ENCODE measurements around the gene DMXL1.
"Not testable (repeated sequence)": the region's sequence is repeated elsewhere in the genome, so short reads cannot be mapped to it uniquely, and the experiment has no call there.

Gene DMXL1

DNA sequence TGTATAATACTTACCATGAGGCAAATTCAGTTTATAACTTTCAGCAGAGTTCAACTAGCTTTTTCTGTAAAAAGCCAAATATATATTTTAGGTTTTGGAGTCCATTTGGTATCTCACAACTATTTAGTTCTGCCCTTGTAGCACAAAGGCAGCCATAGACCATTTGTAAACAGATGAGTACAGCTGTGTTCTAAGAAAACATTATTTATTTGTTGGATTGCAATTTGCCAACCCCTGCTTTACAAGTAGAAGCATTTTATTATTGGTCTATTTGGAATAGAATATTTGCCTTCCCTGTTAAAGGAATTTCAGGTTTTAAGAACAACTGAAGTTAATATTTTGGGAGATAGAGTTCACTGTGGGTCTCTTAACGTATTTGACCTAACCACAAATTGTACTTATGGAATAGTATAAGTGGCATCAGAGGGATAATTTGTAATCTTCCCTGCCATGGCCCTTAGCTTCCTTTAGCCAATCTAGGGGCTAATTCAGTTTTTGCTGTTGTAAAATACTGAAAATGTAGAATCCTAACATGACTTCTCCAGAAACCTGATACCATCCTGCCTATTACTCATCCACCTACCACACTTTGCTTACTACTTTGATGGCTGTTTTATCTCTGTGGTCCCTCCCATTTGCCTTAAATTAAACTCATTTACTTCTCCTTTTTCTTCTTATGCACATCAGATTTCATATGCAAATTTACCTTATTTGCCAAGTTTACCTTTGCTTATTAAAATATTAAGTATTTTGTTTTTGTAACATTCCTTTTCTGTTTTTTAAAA, 109.2 kb downstream of the DMXL1 start:
- Mint-ChIP-seq H3K4me3 (no peak overlapping the region), H3K27me3 (no peaks in the 10 kb centered on the region), H3K4me1 (ENCODE audit: low read depth) (peaks cover 5% of the 10 kb centered on the region), H3K36me3 (ENCODE audit: low read depth) (peaks cover 17% of the 10 kb centered on the region), H3K27ac (no peak overlapping the region), H3K9me3 (no peaks in the 10 kb centered on the region)
- no peak for DNase-seq

DNA sequence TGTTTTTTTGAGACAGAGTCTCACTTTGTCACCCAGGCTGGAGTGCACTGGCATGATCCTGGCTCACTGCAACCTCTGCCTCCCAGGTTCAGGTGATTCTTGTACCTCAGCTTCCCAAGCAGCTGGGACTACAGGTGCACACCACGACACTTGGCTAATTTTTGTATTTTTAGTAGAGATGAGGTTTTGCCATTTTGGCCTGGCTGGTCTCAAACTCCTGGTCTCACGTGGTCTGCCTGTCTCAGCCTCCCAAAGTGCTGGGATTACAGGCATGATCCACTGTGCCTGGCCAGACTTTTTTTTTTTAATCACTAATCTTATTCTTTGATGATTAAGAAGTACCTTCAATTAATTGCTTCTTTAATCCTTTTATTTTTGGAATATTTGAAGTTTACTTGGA, 114.6 kb downstream of the DMXL1 start:
- not testable (repeated sequence) for H3K4me3 Mint-ChIP-seq; H3K36me3 Mint-ChIP-seq (ENCODE audit: low read depth); H3K27ac Mint-ChIP-seq; DNase-seq; H3K9me3 Mint-ChIP-seq; H3K27me3 Mint-ChIP-seq
- peaks cover 18% of the 10 kb centered on the region for H3K4me1 Mint-ChIP-seq (ENCODE audit: low read depth)

GRCh38 chr5:119187776-119188529, 117.1 kb downstream of the DMXL1 start:
- H3K4me3 Mint-ChIP-seq: no peak overlapping the region
- H3K27ac Mint-ChIP-seq: no peak overlapping the region
- H3K36me3 Mint-ChIP-seq (ENCODE audit: low read depth): peaks cover 16% of the 10 kb centered on the region
- no peaks in the 10 kb centered on the region for H3K9me3 Mint-ChIP-seq
- H3K4me1 Mint-ChIP-seq (ENCODE audit: low read depth): peaks cover 17% of the 10 kb centered on the region
- DNase-seq: no peak
- no peaks in the 10 kb centered on the region for H3K27me3 Mint-ChIP-seq

GRCh38 chr5:119190470-119191095, 119.7 kb downstream of the DMXL1 start:
- H3K9me3 Mint-ChIP-seq: no peaks in the 10 kb centered on the region
- H3K36me3 Mint-ChIP-seq (ENCODE audit: low read depth): peaks cover 21% of the 10 kb centered on the region
- no peaks in the 10 kb centered on the region for H3K27me3 Mint-ChIP-seq
- no peak for DNase-seq
- H3K4me3 Mint-ChIP-seq: no peak overlapping the region
- peaks cover 17% of the 10 kb centered on the region for H3K4me1 Mint-ChIP-seq (ENCODE audit: low read depth)
- no peak overlapping the region for H3K27ac Mint-ChIP-seq

- DNase-seq: no peak
- H3K9me3 Mint-ChIP-seq: no peaks in the 10 kb centered on the region
- H3K27ac Mint-ChIP-seq: no peak overlapping the region
- H3K4me1 Mint-ChIP-seq (ENCODE audit: low read depth): peaks cover 12% of the 10 kb centered on the region
- no peaks in the 10 kb centered on the region for H3K27me3 Mint-ChIP-seq
- no peak overlapping the region for H3K4me3 Mint-ChIP-seq
- H3K36me3 Mint-ChIP-seq (ENCODE audit: low read depth): peaks cover 28% of the 10 kb centered on the region
Measured at GRCh38 chr5:119191944-119192343, 121.1 kb downstream of the DMXL1 start.

- Mint-ChIP-seq H3K9me3 (peaks cover 6% of the 10 kb centered on the region), H3K4me3 (no peak overlapping the region), H3K27me3 (no peaks in the 10 kb centered on the region), H3K27ac (no peak overlapping the region), H3K36me3 (ENCODE audit: low read depth) (peaks cover 66% of the 10 kb centered on the region), H3K4me1 (ENCODE audit: low read depth) (peaks cover 9% of the 10 kb centered on the region)
- DNase-seq: no peak
Measured at GRCh38 chr5:119200795-119201194, 129.9 kb downstream of the DMXL1 start.

GRCh38 chr5:119207105-119207504, 136.2 kb downstream of the DMXL1 start:
- no peak overlapping the region for H3K4me3 Mint-ChIP-seq
- H3K4me1 Mint-ChIP-seq (ENCODE audit: low read depth): peaks cover 2% of the 10 kb centered on the region
- DNase-seq: no peak
- peaks cover 23% of the 10 kb centered on the region for H3K36me3 Mint-ChIP-seq (ENCODE audit: low read depth)
- H3K27me3 Mint-ChIP-seq: no peaks in the 10 kb centered on the region
- H3K9me3 Mint-ChIP-seq: peaks cover under 1% of the 10 kb centered on the region
- no peak overlapping the region for H3K27ac Mint-ChIP-seq

GRCh38 chr5:119212026-119212425, 141.1 kb downstream of the DMXL1 start:
- no peak for DNase-seq
- no peaks in the 10 kb centered on the region for H3K27me3 Mint-ChIP-seq
- H3K9me3 Mint-ChIP-seq: no peaks in the 10 kb centered on the region
- H3K4me3 Mint-ChIP-seq: no peak overlapping the region
- peaks cover 2% of the 10 kb centered on the region for H3K4me1 Mint-ChIP-seq (ENCODE audit: low read depth)
- H3K36me3 Mint-ChIP-seq (ENCODE audit: low read depth): peaks cover 16% of the 10 kb centered on the region
- H3K27ac Mint-ChIP-seq: no peak overlapping the region

DNA sequence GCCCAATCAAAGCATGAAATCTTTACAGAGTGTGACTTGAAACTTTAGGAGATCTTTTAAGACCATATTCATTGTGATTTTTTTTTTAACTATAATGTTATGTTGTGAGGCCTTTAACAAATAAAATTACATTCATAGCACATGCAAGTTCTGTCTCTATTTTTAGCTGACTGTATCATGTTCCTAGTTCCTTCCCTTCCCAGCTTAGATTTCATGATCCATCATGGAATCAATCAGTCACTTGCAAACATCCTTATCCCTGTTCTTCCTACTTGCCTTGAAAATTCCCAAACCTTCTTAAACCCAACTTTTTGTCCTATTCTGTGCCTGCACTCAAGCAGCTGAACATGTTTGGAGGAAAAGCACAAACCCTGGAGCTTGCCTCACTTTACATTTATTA, 141.8 kb downstream of the DMXL1 start:
- Mint-ChIP-seq H3K27ac (no peak overlapping the region), H3K9me3 (no peaks in the 10 kb centered on the region), H3K4me3 (no peak overlapping the region), H3K4me1 (ENCODE audit: low read depth) (peaks cover 2% of the 10 kb centered on the region), H3K36me3 (ENCODE audit: low read depth) (peaks cover 16% of the 10 kb centered on the region), H3K27me3 (no peaks in the 10 kb centered on the region)
- no peak for DNase-seq

DNA sequence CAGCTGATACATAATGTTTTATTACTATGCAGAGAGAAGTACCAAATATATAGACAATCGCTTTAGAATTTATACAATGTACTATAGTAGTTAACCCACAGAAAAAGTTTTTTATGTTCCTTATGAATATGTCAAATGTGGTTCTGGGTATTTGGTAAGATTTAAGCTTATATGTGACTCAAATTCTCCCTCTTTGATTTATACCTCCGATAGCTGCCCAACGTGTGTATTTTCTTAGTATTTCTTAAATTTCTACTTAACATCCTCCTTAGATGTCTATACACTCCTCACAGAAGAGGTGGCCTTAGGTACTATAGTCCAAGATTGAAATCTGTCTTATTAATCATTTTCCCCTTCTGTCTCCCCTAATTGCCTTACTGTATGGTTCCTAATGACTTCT, 146.3 kb downstream of the DMXL1 start:
- H3K27ac Mint-ChIP-seq: no peak overlapping the region
- H3K9me3 Mint-ChIP-seq: no peaks in the 10 kb centered on the region
- H3K4me3 Mint-ChIP-seq: no peak overlapping the region
- H3K4me1 Mint-ChIP-seq (ENCODE audit: low read depth): no peaks in the 10 kb centered on the region
- H3K36me3 Mint-ChIP-seq (ENCODE audit: low read depth): peaks cover 22% of the 10 kb centered on the region
- no peak for DNase-seq
- no peaks in the 10 kb centered on the region for H3K27me3 Mint-ChIP-seq

DNA sequence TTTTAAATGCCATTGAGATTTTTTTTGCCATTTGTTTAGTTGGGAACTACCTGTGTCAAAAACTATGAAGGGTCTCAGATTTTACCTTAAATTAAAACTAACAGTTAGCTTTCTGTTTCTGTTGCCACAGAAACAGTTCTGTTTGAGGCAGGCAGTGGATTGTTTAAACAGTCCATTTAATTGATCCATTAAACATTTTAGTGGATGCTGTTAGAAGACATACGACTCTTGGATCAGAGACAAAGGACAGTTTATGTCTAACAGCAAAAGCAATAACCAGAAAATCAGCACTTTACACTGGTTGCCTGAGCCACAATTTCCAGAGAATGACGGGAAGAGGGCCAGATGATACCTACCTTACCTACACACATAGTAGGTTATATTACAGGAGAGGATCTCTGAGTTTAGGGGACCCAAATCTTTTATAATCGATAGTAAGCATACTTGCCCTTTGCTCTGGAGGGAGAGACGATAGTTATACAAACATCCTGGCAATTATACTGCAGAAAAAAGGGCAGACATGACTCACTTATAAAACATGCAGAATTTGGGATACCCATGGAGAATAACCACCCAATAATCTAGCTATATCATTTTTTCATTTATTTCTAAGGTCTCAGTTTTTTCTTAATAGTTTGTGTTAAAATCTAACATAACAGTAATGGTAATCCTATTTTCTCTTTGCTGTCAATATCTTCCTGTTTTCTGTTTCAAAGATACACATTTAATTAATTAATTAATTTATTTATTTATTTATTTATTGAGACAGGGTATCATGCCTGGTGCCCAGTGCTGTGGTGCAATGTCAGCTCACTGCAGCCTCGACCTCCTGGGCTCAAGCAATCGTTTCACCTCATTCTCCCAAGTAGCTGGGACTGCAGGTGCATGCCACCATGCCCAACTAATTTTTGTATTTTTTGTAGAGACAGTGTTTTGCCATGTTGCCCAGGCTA, 148.2 kb downstream of the DMXL1 start:
- no peak for DNase-seq
- no peaks in the 10 kb centered on the region for H3K27me3 Mint-ChIP-seq
- peaks cover 16% of the 10 kb centered on the region for H3K36me3 Mint-ChIP-seq (ENCODE audit: low read depth)
- H3K4me3 Mint-ChIP-seq: no peak overlapping the region
- H3K27ac Mint-ChIP-seq: no peak overlapping the region
- H3K4me1 Mint-ChIP-seq (ENCODE audit: low read depth): no peaks in the 10 kb centered on the region
- H3K9me3 Mint-ChIP-seq: no peaks in the 10 kb centered on the region

DNA sequence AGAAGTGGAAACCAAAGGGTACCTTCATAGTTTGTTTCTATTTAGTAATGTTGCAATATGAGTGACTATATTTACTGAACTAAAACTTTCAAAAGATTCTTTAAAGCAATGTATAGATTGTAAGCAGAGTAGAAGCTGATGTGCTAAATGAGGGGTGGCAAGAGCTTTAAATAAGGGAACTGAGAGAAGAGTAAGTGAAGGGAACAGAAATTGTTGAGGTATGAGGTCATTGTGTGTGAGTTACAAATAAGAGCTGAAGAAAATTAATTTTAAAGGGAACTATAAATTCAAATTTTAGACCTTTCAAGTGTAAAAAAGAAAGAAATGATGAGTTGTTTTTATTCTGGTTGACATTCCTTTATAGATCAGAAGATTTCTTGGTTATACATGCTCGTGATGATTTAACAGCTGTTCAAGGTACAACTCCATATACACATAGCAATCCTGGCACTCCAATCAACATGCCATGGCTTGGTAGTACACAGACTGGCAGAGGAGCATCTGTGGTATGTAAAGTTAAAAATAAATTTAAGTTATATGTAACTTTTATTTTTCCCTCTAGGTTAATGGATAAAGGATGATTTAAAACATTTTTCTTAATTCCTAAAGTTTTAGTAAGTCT, 149.8 kb downstream of the DMXL1 start:
- Mint-ChIP-seq H3K27ac (no peak overlapping the region), H3K4me1 (ENCODE audit: low read depth) (no peaks in the 10 kb centered on the region), H3K4me3 (no peak overlapping the region), H3K36me3 (ENCODE audit: low read depth) (peaks cover 19% of the 10 kb centered on the region), H3K27me3 (no peaks in the 10 kb centered on the region), H3K9me3 (no peaks in the 10 kb centered on the region)
- no peak for DNase-seq

DNA sequence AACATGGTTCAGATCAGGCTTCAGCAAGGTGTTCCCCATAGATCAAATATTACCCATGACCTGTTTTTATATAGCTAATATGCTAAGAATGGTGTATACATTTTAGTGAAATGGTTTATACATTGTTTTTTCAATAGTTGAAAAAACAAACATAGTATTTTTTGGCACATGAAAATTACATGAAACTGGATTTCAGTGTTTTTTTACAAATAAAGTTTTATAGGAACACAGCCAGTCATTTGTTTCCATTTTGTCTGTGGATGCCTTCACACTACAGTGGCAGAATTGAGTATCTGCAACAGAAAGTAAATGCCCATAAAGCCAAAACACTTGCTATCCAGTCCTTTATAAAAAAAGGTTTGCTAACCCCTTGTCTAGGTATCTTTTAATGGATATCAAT, 150.4 kb downstream of the DMXL1 start:
- DNase-seq: no peak
- peaks cover 23% of the 10 kb centered on the region for H3K36me3 Mint-ChIP-seq (ENCODE audit: low read depth)
- no peak overlapping the region for H3K27ac Mint-ChIP-seq
- H3K4me1 Mint-ChIP-seq (ENCODE audit: low read depth): no peaks in the 10 kb centered on the region
- no peaks in the 10 kb centered on the region for H3K9me3 Mint-ChIP-seq
- no peaks in the 10 kb centered on the region for H3K27me3 Mint-ChIP-seq
- H3K4me3 Mint-ChIP-seq: no peak overlapping the region

GRCh38 chr5:119229950-119230349, 159.1 kb downstream of the DMXL1 start:
- Mint-ChIP-seq H3K27me3 (no peaks in the 10 kb centered on the region), H3K4me3 (no peak overlapping the region), H3K9me3 (no peaks in the 10 kb centered on the region), H3K27ac (no peak overlapping the region), H3K4me1 (ENCODE audit: low read depth) (peaks cover 4% of the 10 kb centered on the region), H3K36me3 (ENCODE audit: low read depth) (peaks cover 26% of the 10 kb centered on the region)
- DNase-seq: no peak

All from activated T-cell treated with anti-CD3 and anti-CD28 coated beads, Interleukin-2, amount 50 U/mL, for 24 hours (primary cell).